Measurements from ENCODE around the gene OR2T35. TPM values are rescaled to one million over a fixed set of nuclear protein-coding genes. Genes with fewer than 3 reads are reported as not detected.

The OR2T35 gene
- total and polyA plus RNA-seq, 2 of the 13 experiments (the other 11 are each of a cell fraction or from before 2014, with no cell fraction given): not detected

GRCh38 chr1:248630551-248630950, 14.5 kb downstream of the OR2T35 start:
- DNase-seq (ENCODE audit: low spot score): no peak
- no peaks in the 10 kb centered on the region; a peak in 1 of 5 replicates for H3K27me3 ChIP-seq (ENCODE audit: control insufficient read depth in 1 of 2, insufficient read depth in 2 of 2, low read length in 2 of 2)
- H4K20me1 ChIP-seq (ENCODE audit: insufficient read depth, low read length): no peaks in the 10 kb centered on the region
- H3K4me1 ChIP-seq (ENCODE audit: insufficient read depth, low read length): no peaks in the 10 kb centered on the region
- H3K36me3 ChIP-seq (replicated peaks in 1 of 2; ENCODE audit: control insufficient read depth in 1 of 2, insufficient read depth in 2 of 2, low read length in 2 of 2): no peaks in the 10 kb centered on the region
- H2AFZ ChIP-seq (ENCODE audit: low read length): no peak overlapping the region
- intact Hi-C loops (cut with micrococcal nuclease; ENCODE audit: unreplicated experiment): no loop called here
- H3K4me2 ChIP-seq (ENCODE audit: low read depth, low read length): no peak overlapping the region
- TF ChIP-seq ISL2 (CRISPR knock-in tag; IDR thresholded peaks at IDR 0.05): no peak
- TF ChIP-seq ZNF562 (CRISPR knock-in tag; IDR thresholded peaks at IDR 0.05; ENCODE audit: borderline replicate concordance): no peak
- no peak for TF ChIP-seq RNF2 (conservative IDR thresholded peaks at IDR 0.05; ENCODE audit: low read depth)
- no peak for TF ChIP-seq HMGXB3 (CRISPR knock-in tag; IDR thresholded peaks at IDR 0.05; ENCODE audit: borderline replicate concordance)
- TF ChIP-seq PHF5A (CRISPR knock-in tag; IDR thresholded peaks at IDR 0.05; ENCODE audit: low read depth, unreplicated experiment): no peak
- no peak for TF ChIP-seq ZNF234 (CRISPR knock-in tag; conservative IDR thresholded peaks at IDR 0.05)
- TF ChIP-seq ZFP1 (CRISPR knock-in tag; IDR thresholded peaks at IDR 0.05): no peak
- no peak for TF ChIP-seq PHF20 (CRISPR knock-in tag; IDR thresholded peaks at IDR 0.05)
- TF ChIP-seq ATF1 (CRISPR knock-in tag; IDR thresholded peaks at IDR 0.05): no peak
- no peak for TF ChIP-seq ZNF891 (CRISPR knock-in tag; IDR thresholded peaks at IDR 0.05)
- TF ChIP-seq ATRX (CRISPR knock-in tag; IDR thresholded peaks at IDR 0.05; ENCODE audit: borderline replicate concordance): no peak
- no peak for TF ChIP-seq TFAP4 (IDR thresholded peaks at IDR 0.05; ENCODE audit: borderline replicate concordance, low read depth)
- TF ChIP-seq ZNF407 (CRISPR knock-in tag; IDR thresholded peaks at IDR 0.05; ENCODE audit: not compliant biosample characterization): no peak
- BruUV-seq (replicated peaks): no TSS peak
- H3K9ac ChIP-seq (ENCODE audit: insufficient read depth, low read depth, low read length): no peak overlapping the region
- no peak for ATAC-seq
- CTCF ChIA-PET (ENCODE audit: low intra/inter-chr PET ratio, low total read pairs): no interaction called here
- H3K9me3 ChIP-seq (ENCODE audit: low read length): no peaks in the 10 kb centered on the region
- H3K4me3 ChIP-seq (replicated peaks in 1 of 3; ENCODE audit: insufficient read depth in 1 of 3, low read depth in 2 of 3, low read length in 3 of 3): no peak overlapping the region
- no peaks in the 10 kb centered on the region for H3K79me2 ChIP-seq (ENCODE audit: insufficient read depth, low read length)
- in situ Hi-C loops (cut with HindIII; ENCODE audit: extremely low pct_ligation_motif_present, low pct_unique_long_range_greater_than_20kb): no loop called here
- WGBS (ENCODE audit: low lambda C conversion rate): 8% methylated on average over 2 of the region's 2 CpGs
- no peak overlapping the region for H3K27ac ChIP-seq (ENCODE audit: extremely low read length, insufficient read depth, low read length)
- no peak for FAIRE-seq
- POLR2A ChIA-PET: no interaction called here
